Mucosa of rectum (tissue), 2 donors: ENCODE data around the gene RASA3.

ENCODE experiments used
- H3K27ac ChIP-seq, 2 donors: one replicate each; pipeline ENCODE4 v1.7.0; 2013; ENCODE audit warnings: inconsistent platforms in 2 of 2, low read depth in 2 of 2, low read length in 2 of 2
- H3K27me3 ChIP-seq, 2 donors: one replicate each; pipeline ENCODE4 v1.7.0; 2013; ENCODE audit warnings: low read length in 2 of 2; ENCODE audit not compliant: control insufficient read depth in 2 of 2, insufficient read depth in 2 of 2
- H3K36me3 ChIP-seq, 2 donors: one replicate each; pipeline ENCODE4 v1.7.0; 2013; ENCODE audit warnings: low read length in 2 of 2; ENCODE audit not compliant: control insufficient read depth in 2 of 2, insufficient read depth in 2 of 2
- H3K4me1 ChIP-seq, 2 donors: one replicate each; pipeline ENCODE4 v1.7.0; 2013; ENCODE audit warnings: low read length in 2 of 2, mild to moderate bottlenecking in 1 of 2; ENCODE audit not compliant: control insufficient read depth in 2 of 2, insufficient read depth in 2 of 2
- H3K4me3 ChIP-seq, 2 donors: one replicate each; pipeline ENCODE4 v1.7.0; 2013; ENCODE audit warnings: low read length in 2 of 2
- H3K9ac ChIP-seq, 2 donors: one replicate each; pipeline ENCODE4 v1.7.0; 2013; ENCODE audit warnings: low read length in 2 of 2, low read depth in 1 of 2, mild to moderate bottlenecking in 1 of 2
- H3K9me3 ChIP-seq, 2 donors: one replicate each; pipeline ENCODE4 v1.7.0; 2013; ENCODE audit warnings: low read length in 2 of 2; ENCODE audit not compliant: control insufficient read depth in 2 of 2
- donor health status: healthy.
- donor health status: Normal muscosa, but diverticular disease.

RASA3 gene

DNA sequence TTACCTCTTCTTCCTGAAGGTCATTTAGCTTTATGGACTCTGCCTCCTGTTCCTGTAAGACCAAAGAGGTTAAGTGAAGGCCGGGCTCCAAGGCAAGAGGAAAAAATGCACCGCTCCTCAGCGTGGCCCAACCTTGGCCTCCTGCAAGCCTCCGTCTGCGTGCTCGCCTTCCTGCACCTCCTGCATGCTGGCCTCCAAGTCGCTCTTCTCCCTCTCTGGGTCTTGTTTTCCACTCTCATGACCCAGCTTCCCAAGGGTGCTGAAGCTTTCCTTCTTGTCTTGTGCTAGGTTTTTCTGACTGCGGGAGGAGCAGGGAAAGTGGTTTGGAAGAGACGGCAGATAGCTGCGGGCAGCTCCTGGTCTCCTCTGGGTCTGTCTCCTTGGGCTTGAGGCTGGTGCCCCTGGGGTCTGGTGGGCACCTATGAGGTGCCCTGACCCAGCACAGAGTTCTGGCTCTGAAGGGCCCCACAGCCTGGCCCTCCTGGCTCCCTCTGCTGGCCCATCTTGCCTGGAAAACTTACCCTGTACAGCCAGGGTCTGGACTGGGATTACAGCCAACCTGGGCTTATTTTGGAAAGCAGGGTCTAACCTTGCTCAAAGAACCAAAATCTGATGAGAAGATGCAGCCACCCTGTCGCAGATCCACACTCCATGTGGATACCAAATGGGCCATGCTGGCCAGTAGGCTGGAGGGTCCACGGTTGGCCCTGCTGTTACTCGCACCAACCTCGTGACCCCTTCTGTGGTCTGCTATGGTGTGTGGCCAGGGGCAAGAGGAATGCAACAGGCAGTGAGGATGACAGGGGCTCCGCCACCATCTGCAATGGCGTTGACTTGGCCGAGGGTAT, 163.7 kb downstream of the RASA3 start:
- Histone ChIP-seq H3K27ac (no peak overlapping the region), H3K27me3 (no peaks in the 10 kb centered on the region), H3K9ac (no peak overlapping the region), H3K36me3 (no peaks in the 10 kb centered on the region), H3K4me3 (no peak overlapping the region), H3K4me1 (peaks cover 15 to 20% of the 10 kb centered on the region in 2 donors), H3K9me3 (no peaks in the 10 kb centered on the region)

DNA sequence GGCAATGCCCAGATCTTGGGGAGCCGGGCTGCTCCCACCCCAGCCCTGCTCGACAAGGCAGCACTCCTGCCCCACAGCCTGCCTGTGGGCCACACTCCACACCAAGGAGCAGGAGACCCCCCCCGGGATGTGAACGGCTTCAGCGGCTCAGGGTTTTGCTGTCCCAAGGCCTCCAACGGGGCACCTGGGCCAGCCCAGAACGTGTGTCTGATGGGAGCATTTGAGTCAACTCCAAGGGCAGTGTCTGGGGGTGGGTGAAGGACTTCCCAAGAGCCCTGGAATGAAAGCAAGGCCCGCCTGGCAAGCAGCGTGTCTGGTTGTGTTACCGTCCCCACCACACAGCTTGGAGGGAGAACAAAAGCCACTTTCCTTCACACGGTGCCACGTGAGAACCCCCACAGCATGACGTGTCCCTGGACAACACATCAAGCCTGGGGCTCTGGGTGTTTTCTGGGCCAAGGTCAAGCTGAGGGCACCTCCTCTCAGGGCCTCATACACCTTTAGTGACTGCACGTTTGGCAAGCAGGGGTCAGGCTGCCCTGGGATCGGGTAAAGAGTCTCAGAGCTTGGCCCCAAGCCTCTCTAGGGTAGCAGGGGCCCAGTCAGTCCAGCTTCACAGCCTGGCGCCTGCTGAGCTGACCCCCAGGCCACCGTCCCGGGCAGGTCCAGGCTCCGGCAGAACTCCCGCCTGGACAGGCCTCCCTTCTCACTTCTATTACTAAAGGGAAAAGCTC, 164.5 kb downstream of the RASA3 start:
- H3K4me1 ChIP-seq, result peaks cover 15 to 20% of the 10 kb centered on the region in 2 donors
- H3K27ac ChIP-seq, result no peak overlapping the region
- no peak overlapping the region for H3K4me3 ChIP-seq
- no peaks in the 10 kb centered on the region for H3K9me3 ChIP-seq
- no peak overlapping the region for H3K9ac ChIP-seq
- H3K27me3 ChIP-seq, result no peaks in the 10 kb centered on the region
- no peaks in the 10 kb centered on the region for H3K36me3 ChIP-seq

DNA sequence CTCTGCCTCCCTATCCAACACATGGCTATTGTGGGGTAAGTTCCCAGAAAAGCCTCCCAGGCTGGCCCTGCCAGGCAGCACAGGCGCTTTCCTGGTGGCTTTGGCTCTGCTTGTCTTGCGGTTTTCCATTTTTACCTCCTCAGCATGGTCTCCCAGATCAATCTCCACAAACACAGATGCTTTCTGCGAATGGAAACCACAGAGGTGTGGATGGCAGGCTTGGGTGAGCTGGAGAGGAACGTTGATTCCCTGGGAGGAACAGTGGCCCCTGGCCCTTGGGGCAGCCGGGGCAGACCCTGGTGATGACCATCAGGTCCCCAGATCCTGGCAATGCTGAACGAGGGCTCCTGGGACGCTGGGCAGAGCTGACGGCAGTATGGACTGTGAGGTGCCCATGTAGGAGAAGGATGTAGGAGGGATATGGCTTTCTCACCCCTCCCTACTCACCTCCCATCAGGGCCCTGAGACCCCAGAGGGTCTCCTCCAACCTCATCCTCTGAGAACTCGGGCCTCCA, 165.2 kb downstream of the RASA3 start:
- no peaks in the 10 kb centered on the region for H3K9me3 ChIP-seq
- no peak overlapping the region for H3K4me3 ChIP-seq
- no peak overlapping the region for H3K9ac ChIP-seq
- peaks cover 15 to 20% of the 10 kb centered on the region in 2 donors for H3K4me1 ChIP-seq
- H3K27ac ChIP-seq, result no peak overlapping the region
- H3K36me3 ChIP-seq, result no peaks in the 10 kb centered on the region
- H3K27me3 ChIP-seq, result no peaks in the 10 kb centered on the region

DNA sequence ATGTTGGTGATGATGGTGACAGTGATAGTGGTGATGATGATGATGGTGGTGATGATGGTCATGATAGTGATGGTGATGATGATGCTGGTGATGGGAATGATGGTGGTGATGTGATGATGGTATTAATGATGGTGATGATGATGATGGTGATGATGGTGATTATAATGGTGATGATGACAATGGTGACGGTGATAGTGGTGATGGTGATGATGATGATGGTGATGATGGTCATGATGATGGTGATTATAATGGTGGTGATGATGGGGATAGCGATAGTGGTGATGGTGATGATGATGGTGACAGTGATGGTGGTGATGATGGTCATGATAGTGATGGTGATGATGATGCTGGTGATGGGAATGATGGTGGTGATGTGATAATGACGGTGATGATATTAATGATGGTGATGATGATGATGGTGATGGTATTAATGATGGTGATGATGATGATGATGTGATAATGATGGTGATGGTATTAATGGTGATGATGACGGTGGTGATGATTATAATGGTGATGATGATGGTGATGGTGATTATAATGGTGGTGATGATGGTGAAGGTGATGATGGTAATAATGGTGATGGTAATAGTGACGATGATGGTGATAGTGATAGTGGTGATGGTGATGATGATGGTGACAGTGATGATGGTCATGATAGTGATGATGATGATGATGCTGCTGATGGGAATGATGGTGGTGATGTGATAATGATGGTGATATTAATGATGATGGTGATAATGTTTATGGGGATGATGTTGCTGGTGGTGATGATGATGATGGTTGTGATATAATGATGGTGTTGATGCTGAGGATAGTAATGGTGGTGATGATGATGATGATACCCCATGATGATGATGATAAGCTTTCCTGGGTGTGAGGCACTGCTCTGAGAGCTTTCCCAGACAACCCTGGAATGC, 166.2 kb downstream of the RASA3 start:
- no peak overlapping the region for H3K27ac ChIP-seq
- H3K36me3 ChIP-seq, result no peaks in the 10 kb centered on the region
- H3K9me3 ChIP-seq, result no peaks in the 10 kb centered on the region
- H3K4me3 ChIP-seq, result no peak overlapping the region
- no peak overlapping the region for H3K9ac ChIP-seq
- H3K4me1 ChIP-seq, result peaks cover 12 to 14% of the 10 kb centered on the region in 2 donors
- H3K27me3 ChIP-seq, result no peaks in the 10 kb centered on the region

DNA sequence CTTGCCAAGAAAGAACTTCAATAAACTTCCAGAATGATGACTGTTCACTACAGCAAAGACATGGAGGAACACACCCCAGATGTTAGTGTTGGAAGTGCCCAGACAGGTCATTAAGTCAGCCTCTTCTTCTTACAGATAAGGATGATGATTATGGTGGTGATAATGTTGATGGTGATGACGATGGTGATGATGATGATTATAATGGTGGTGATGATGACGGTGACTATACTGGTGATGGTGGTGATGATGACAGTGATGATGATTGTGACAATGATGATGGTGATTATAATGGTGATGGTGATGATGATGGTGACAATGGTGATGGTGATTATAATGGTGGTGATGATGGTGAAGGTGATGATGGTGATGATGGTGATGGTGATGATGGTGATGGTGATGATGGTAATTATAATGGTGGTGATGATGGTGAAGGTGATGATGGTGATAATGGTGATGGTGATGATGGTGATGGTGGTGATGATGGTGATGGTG, 167.0 kb downstream of the RASA3 start:
- Histone ChIP-seq H3K9ac (no peak overlapping the region), H3K4me1 (peaks cover 5 to 9% of the 10 kb centered on the region in 2 donors), H3K36me3 (no peaks in the 10 kb centered on the region), H3K27ac (no peak overlapping the region), H3K27me3 (no peaks in the 10 kb centered on the region), H3K9me3 (no peaks in the 10 kb centered on the region), H3K4me3 (no peak overlapping the region)

DNA sequence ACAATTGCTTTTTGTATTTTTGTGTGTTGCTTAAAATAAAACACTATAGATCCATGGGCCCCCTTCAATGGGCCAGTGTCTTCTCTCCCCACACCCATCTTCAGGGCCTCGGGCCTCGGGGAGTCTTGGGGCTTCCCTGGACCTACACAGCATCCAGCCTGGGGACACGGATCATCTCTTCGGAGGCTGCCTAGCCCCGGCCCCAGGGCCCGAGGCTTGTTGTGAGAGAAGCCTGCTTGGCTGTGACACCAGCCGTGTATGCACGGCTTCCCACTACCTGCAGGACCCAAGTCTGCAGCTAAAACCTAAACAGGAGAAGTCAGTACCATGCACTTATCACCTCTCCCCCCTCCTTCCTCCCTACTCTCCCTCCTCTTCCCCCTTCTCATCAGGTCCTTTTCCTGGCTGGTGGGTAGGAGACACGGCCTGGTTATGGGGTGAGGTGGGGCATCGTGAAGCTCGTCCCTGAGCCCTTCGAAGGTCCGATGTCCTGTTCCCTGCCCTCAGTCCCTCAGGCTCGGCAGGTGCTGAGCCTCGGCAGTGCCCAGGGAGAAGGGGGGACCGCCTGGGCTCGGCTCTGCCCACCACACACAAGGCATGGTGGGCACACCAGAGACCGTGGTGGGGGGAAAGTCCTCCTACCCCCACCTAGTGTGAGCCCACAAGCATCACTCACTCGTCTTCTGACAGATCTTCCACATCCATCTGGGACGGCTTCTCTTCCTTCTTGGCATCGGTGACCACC, 168.0 kb downstream of the RASA3 start:
- no peak overlapping the region for H3K27ac ChIP-seq
- H3K36me3 ChIP-seq, result no peaks in the 10 kb centered on the region
- peaks cover 0 to under 1% of the 10 kb centered on the region in 2 donors for H3K4me1 ChIP-seq
- H3K27me3 ChIP-seq, result no peaks in the 10 kb centered on the region
- H3K4me3 ChIP-seq, result no peak overlapping the region
- no peak overlapping the region for H3K9ac ChIP-seq
- no peaks in the 10 kb centered on the region for H3K9me3 ChIP-seq

DNA sequence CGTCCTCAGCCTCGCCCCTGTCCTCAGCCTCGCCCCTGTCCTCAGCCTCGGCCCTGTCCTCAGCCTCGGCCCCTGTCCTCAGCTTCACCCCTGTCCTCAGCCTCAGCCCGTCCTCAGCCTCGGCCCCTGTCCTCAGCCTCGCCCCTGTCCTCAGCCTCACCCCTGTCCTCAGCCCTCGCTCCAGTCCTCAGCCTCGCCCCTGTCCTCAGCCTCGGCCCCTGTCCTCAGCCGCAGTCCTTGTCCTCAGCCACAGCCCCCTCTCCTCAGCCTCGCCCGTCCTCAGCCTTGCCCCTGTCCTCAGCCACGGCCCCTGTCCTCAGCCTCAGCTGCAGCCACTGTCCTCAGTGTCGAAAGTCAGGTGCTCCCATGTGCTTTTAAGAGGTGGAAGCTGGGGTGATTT, 169.0 kb downstream of the RASA3 start:
- H3K27ac ChIP-seq, result no peak overlapping the region
- H3K4me1 ChIP-seq, result no peaks in the 10 kb centered on the region
- H3K27me3 ChIP-seq, result no peaks in the 10 kb centered on the region
- H3K4me3 ChIP-seq, result no peak overlapping the region
- H3K9ac ChIP-seq, result no peak overlapping the region
- H3K9me3 ChIP-seq, result no peaks in the 10 kb centered on the region
- H3K36me3 ChIP-seq, result no peaks in the 10 kb centered on the region

DNA sequence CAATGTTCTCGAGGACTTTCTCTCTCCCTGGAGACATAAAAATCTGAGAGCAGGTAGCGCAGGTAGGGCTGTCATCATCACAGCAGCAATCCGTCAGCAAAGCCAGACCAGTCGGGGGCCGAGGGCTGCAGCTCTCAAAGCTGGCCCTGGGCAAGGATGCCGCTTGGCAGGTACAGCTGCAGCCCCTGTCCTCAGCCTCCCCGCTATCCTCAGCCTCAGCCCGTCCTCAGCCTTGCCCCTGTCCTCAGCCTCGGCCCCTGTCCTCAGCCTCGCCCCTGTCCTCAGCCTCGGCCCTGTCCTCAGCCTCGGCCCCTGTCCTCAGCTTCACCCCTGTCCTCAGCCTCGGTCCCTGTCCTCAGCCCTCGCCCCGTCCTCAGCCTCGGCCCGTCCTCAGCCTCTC, 169.4 kb downstream of the RASA3 start:
- H3K9me3 ChIP-seq, result no peaks in the 10 kb centered on the region
- no peak overlapping the region for H3K4me3 ChIP-seq
- no peaks in the 10 kb centered on the region for H3K4me1 ChIP-seq
- H3K36me3 ChIP-seq, result no peaks in the 10 kb centered on the region
- H3K9ac ChIP-seq, result no peak overlapping the region
- H3K27me3 ChIP-seq, result no peaks in the 10 kb centered on the region
- H3K27ac ChIP-seq, result no peak overlapping the region

DNA sequence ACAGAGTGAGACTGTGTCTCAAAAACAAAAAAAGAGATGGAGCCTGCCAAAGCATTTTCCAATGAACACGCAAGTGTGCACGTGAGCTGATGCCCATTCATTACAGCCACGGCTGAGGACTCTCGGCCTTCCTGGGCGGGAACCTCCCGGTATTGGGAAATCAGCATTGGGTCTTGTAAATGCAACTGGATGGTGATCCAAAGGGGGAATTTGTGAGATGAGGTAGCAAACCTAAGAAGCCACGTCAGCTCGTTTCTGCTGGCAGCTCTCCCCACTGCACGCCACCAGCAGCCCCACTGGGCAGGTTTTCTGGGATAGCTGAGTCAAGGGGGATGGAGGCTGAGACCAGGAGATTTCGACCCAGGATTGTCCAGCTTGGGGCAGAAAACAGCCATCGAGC, 170.0 kb downstream of the RASA3 start:
- Histone ChIP-seq H3K9me3 (no peaks in the 10 kb centered on the region), H3K9ac (no peak overlapping the region), H3K4me3 (no peak overlapping the region), H3K27ac (no peak overlapping the region), H3K27me3 (no peaks in the 10 kb centered on the region), H3K4me1 (no peaks in the 10 kb centered on the region), H3K36me3 (no peaks in the 10 kb centered on the region)
